Stimulated activated CD8-positive, alpha-beta memory T cell treated with anti-CD3 and anti-CD28 coated beads, Interleukin-4, amount 100 ng/mL, for 48 hours (primary cell): ENCODE measurements around the gene ERG28.
"Not testable (repeated sequence)": the region's sequence is repeated elsewhere in the genome, so short reads cannot be mapped to it uniquely, and the experiment has no call there.

Source experiments
- DNase-seq: peaks from one replicate; pipeline ENCODE4 v3.0.0-alpha.2; 2020

ERG28 gene

DNA sequence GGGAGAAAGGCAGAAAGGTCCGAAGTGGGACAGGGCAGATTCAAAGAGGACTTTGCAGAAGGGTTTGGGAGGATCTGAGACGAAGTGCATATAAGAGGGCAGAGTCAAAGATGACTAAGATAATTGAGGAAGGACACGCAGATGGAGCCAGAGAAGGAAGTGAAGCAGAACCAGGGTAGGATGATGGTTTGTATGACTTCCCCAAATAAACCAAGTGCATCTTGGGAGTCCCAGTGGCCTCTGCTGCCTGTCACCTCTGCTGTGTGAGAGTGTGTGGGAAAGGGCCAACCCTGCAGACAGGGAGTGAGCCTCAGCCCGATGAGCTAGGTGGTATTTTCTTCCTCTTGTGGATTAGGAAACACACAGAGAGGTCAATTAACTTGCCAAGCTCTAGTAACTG lies 45.5 kb downstream of the ERG28 start:
- DNase-seq = no peak

- DNase-seq = no peak
Observed at GRCh38 chr14:75614179-75614578, 46.5 kb downstream of the ERG28 start.

GRCh38 chr14:75612157-75612556 lies 48.5 kb downstream of the ERG28 start:
- no peak for DNase-seq

DNA sequence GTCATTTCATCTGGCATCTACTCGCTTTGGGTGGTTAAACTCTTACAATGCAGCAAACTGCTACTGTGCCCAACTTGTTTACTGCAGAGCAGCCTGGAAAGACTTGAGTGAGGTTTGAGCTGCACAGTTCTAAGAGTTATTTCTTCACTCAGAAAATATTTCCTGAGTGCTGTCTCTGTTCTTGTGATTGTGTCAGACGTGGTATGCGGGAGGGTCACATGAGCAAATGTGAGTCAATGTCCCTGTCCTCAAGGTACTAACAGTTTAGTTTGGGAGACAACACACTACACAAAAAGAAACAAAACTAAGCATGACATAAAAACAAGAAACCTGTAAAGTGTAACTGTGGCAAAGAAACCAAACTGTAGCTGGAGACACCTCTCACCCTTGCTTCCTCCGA lies 49.8 kb downstream of the ERG28 start:
- DNase-seq = no peak

DNA sequence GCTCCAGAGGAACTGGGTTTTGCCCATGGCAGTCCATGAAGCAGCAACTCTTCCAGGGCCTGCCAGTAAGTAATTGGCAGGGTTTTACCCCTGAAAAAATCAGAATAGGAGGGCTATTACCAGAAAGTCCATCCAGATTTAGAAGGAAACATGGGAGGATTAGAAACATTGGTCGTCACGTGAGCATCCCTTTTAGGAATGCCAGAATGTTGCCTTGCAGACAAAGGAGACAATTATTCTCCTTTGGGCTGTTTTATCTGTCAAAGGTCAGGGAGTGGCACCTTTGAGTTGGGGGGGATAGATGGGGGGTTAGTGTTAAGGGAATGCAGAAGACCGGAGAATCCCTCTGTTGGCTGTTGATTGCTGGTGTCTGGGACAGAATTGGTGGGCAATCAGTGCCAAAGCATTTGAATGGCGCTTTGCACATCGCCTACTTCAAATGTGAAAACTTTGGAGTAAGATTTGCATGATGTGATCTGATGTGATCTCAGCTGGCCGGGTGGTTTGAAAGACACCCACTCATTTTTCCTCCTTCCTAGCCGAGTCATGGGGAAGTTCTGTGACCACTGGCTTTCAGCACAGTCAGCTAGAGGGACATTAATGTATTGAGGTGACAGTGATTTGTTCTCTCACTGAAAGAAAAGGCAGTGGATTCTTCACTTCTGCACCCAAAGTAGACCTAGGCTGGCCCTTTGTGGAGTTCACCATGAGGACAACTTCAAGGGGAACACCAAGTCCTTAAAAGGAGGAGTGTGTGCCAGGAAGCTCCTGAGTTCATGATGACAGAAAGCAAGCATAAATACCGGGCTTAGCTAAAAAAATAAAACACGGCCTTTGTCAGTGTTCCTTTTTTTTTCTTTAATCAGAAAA lies 50.8 kb downstream of the ERG28 start:
- DNase-seq = no peak

GRCh38 chr14:75609116-75609515 lies 51.6 kb downstream of the ERG28 start:
- no peak for DNase-seq

GRCh38 chr14:75607842-75608640 lies 52.6 kb downstream of the ERG28 start:
- no peak for DNase-seq

GRCh38 chr14:75607044-75607443 lies 53.6 kb downstream of the ERG28 start:
- no peak for DNase-seq

DNA sequence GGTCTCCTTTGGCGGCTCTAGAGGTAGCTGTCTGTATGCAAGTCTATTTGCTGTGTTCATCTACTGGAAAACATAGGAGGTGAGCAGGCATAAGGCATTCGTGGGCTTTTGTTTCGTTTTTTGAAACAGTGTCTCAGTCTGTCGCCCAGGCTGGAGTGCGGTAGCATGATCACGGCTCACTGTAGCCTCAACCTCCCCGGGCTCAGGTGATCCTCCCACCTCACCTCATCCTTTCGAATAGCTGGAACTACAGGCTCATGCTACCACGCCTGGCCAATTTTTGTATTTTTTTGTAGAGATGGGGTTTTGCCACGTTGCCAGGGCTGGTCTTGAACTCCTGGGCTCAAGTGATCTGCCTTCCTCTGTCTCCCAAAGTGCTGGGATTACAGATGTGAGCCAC lies 54.8 kb downstream of the ERG28 start:
- no peak for DNase-seq

- DNase-seq = no peak
Observed at GRCh38 chr14:75604979-75605851, 55.5 kb downstream of the ERG28 start.

DNA sequence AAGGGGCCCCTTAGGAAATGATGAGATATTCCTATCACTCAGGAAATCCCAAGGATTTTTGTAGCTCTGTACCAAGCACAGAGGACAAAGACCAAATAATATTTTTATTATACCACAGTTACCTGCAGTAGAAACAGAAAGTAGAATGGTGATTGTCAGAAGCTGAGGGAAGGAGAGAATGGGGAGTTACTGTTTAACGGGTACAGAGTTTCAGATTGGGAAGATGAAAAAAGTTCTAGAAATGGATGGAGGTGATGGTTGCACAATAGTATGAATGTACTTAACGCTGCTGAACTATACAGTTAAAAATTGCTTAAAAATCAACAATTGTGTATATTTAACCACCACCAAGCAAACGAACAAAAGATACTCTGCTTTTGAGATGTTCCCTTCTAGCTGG lies 58.2 kb downstream of the ERG28 start:
- DNase-seq = no peak

GRCh38 chr14:75601061-75601460 lies 59.6 kb downstream of the ERG28 start:
- DNase-seq = not testable (repeated sequence)

DNA sequence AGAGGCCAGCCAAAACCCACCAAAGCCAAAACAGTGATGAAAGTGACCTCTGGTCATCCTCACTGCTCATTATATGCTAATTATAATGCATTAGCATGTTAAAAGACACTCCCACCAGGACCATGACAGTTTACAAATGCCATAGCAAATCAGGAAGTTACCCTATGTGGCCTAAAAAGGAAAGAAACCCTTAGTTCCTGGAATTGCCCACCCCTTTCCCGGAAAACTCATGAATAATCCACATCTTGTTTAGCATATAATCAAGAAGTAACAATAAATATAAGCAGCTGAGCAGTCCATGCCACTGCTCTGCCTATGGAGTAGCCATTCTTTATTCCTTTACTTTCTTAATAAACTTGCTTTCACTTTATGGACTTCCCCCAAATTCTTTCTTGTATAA lies 60.6 kb downstream of the ERG28 start:
- not testable (repeated sequence) for DNase-seq
